HG02642 (cell line): Measurements from ENCODE around the gene CACNA1C.

Experiments
- ATAC-seq: cut with Tn5 transposase; IDR thresholded peaks from one replicate; pipeline ENCODE4 v1.9.1; 2021; ENCODE audit warnings: mild to moderate bottlenecking; ENCODE audit not compliant: unreplicated experiment, poor library complexity

The CACNA1C gene

DNA sequence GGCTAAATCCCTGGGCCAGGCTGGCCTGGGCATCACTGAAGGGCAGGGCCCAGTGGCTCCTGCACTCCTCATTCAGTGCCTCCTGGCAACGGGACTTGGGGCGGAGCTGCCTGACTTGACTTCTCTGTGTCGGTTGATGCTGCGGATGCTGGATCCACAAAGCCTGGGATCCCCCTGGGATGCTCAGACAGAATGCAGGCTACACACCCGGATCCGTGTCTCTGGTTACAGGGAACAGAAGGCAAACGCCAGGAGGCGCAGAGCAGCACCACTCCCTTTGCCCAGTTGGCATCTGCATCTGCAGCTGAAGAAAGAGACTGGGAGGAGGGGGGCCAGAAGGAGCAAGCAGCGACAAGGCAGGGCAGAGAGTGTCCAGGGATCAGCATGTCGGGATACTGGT, 587.5 kb downstream of the CACNA1C start:
- no peak for ATAC-seq

DNA sequence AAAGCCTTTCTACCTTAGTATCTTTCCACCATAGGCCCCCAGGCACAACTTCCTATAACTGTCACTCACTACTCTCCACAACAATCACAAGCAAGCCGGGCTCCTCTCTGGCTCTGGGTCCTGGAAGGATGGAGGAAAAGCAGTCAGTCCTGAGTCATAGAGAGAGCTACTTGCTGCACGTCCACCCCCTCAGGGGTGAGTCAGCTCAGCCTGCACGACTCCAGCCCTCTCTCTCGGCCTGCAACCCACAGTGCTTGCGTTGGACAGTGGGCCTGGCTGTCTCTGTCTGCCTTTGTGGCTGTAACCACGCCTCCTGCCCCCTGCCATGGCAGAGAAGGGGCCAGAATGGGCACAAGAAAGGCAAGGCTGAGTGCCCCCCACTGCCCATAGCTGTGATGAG, 587.9 kb downstream of the CACNA1C start:
- ATAC-seq = no peak

GRCh38 chr12:2641207-2641606, 588.4 kb downstream of the CACNA1C start:
- ATAC-seq = no peak

DNA sequence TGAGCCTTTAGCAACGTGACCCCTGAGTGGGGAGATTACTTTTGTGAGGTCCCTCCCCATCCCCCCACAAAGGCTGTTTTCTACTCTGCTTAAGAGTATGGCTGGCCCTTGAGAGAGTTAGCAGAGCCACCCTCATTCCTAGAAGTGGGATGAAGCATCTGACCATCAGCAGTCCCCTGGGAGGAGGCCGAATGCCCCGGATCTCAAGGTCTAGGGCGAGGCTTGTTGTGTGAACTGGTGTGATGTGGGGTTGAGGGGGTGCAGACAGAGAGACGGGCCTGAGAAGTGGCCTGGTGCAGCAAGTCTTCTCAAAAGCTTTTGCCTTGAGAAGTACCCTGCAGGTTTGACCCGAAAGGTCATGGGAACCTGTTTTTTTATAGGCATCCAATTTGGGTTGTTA, 589.0 kb downstream of the CACNA1C start:
- ATAC-seq = no peak

- no peak for ATAC-seq
Measured at GRCh38 chr12:2642176-2642892, 589.5 kb downstream of the CACNA1C start.

- ATAC-seq = no peak
Measured at GRCh38 chr12:2642896-2643425, 590.2 kb downstream of the CACNA1C start.

- ATAC-seq = no peak
Measured at GRCh38 chr12:2643576-2644135, 590.9 kb downstream of the CACNA1C start.

GRCh38 chr12:2644683-2645405, 592.1 kb downstream of the CACNA1C start:
- ATAC-seq = no peak

GRCh38 chr12:2645460-2645859, 592.7 kb downstream of the CACNA1C start:
- no peak for ATAC-seq

- ATAC-seq = no peak
Measured at GRCh38 chr12:2646341-2646740, 593.6 kb downstream of the CACNA1C start.

DNA sequence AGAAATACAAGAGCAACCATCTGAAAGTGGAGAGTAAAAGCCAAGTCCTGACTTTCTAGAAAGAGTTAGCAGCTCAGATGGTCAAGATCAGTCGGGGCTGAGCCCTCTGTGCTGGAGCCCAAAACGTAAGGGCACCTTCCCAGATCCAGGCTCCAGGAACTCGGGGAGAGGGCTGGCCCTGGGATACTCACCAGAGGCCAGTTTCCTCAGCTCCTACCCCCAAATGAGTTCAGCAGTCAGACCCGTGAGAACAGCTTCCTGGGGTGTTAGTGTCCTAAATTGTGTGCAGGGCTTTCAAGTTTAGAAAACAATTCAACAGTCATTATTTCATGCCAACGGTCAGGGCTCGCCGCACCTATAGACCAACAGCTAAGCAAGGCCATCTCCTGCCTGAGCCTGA, 594.4 kb downstream of the CACNA1C start:
- ATAC-seq = no peak

GRCh38 chr12:2648406-2648805, 595.6 kb downstream of the CACNA1C start:
- no peak for ATAC-seq

DNA sequence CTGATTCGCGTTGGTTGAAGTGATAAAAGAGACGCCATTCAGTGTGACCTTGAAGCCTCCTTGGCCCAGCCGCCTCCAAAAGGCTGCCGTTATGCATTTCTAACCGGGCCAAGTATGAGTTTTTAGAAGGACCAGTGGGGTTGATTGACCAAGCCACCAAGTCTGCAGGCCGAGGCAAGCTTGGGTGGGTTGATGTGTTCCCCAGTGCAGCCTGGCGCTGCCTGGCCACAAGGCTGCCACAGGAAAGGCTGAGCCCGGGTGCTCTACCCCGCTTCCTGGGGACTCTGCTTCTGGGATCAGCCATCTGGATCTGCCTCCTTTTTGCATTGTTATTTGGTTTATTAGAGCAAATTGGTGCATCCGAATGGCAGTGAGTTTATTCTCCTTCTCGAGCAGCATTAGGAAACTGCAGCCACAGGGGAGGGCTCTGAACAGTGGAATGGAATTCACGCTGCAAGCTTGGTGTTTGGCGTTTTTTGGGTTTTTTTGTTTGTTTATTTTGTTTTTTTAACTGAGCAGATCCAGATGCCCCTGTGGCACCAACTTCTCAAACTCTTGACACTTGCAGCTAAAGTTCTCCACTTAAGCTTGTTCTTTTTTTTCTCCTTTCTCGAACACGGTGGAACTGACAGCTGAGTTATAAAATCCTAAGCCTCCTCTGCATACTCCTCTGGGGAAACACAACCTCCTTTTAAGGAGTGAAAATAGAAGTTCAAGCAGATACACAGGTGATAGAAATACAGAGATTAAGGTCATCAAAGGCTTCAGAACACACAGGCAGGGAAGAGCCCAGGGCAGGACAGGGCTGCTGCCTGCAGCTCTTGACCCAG, 596.6 kb downstream of the CACNA1C start:
- no peak for ATAC-seq

- ATAC-seq = no peak
Measured at GRCh38 chr12:2650261-2651067, 597.7 kb downstream of the CACNA1C start.

GRCh38 chr12:2651068-2651965, 598.5 kb downstream of the CACNA1C start:
- ATAC-seq = no peak

DNA sequence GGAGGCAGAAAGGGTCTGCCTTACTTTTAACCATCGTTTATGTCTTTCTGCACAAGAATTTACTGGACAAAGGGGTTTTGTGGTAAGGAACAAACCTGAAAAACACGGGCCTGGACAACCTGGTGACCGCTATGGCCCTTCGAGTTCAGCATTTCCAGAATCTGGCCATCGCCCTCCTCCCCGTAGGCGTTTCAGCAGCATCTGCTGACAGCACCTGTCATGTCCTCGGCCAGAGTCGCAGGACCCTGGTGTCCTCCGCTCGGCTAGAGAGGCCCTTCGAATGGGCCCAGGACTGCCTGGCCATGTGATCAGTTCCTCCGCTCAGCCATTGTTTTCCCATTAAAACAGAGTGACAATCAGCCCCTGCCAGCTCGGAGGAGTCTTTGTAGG, 599.2 kb downstream of the CACNA1C start:
- ATAC-seq = no peak

DNA sequence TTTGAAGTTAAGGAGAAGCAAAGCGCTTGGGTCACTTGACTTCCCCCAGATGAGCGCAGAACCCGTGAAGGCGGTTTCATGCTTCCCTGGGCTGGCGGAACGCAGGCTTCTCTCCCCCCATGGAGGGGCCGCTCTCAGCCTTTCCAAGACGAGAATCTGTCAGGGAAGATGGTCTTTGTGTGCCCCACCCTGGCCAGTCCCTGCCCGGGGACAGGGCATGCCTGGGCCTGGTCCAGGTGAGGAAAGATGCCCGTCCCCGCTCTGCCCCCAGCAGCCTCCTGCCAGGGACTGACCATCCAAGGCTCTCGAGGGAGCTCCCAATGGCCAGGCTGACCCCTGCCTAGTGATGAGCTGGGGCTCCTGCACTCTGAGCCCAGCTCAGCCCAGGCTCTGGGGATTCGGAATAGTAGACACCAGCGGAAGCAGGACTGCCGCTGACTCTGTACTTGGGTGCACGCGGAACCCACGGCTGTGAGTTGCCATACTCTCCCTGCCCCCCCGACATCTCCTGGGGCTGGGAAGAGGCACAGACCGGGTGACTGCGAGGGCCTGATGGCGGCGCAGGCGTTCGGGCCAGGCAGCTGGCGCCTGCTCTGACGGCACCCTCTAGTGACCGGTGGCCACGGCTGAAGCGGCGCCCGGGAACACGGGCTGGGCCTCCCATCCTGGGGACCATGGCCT, 599.8 kb downstream of the CACNA1C start:
- ATAC-seq = no peak

DNA sequence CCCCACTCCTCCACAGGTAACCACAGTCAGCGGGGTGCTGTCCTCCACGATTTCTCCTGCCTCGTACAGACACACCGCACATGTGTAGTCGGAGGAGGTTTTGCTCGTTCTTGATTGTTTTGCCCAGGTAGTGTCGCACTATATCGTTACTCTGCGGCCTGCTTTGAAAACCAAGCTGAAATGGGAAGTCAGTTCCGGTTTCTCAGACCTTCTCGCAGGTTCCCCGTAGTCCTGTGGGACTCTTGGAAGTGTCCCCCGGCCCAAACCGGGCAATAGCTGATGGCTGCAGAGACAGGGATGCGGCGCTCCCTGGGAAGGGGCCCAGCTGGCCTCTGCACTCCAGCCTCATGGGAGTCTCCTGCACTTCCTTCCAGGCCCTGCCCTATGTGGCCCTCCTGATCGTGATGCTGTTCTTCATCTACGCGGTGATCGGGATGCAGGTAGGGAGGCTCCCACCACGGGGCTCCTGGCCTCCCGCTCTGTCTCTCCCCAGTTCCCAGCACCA, 600.7 kb downstream of the CACNA1C start:
- no peak for ATAC-seq
